ENCODE measurements around the gene RAD51B.

Gene RAD51B

DNA sequence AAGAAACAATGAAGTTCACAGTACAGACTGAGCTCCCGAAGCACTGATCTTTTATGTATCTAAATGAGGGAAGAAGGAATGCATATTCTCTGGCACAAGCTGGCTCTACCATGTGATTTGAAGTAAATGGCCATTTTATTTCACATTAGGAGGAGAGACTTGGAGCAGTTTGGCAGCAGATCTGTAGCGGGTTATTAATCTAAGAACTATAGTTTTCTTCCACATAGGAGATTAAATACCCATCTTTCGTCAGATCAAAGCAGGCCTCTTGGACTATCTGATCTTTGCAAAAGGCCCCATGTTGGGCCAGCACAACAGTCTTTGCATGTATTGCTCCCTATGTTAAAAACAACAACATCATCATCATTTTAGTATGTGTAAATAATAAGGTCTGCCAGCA is 495.5 kb downstream of the RAD51B start:
- no peak for ATAC-seq

DNA sequence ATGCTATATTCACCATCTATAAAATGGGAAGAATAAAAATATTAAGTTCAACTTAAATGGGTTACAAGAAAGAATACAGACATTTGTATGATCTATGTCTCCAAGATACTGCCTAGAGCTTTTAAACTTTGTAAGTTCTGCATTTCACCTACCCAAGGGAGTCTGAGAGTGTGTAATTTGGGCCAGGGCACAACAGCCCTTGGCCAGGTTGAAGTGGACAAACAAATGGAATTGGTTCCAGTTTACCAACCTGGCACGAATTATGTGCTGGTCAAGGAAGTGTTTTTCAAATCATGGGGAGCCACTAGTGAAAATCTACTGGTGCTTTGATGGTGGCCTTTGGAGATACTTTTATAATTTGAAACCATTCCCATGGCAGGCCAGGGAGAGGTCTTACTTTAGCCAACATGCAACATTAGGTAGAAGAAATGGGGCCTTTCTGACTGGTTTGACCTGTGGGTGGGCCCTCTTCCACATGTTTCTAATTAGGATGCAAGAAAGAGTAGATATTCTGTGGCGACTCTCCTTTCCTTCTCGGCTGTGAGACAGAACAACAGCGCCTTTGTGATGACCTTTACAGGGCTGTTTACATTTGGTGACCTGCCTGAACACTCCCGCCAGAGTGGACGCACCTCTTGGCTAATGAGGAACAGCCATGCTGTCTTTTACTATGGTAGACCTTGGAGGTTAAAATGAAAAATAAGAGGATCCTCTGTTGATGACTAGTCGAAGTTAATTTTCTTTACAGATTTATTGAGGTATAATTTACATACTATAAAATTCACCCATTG is 496.7 kb downstream of the RAD51B start:
- ATAC-seq = no peak

DNA sequence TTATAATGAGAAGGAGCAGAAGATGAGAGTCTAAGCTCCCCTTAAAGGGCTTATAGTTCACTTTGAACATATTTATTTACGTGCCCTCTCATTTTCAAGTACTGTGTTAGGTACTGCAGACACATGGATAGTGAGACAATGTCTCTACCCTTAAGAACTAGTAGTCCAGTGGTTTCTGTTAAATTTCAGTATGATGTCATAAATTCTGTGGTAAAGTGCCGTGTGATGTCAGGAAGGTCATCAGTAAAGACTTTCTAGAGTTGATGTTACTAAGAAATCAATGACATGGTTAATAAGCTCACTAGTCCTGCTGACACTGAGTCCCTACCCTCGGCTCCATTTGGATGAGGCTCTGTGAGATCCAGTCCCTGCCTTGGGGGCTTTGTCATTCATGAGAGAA is 497.7 kb downstream of the RAD51B start:
- no peak for ATAC-seq

DNA sequence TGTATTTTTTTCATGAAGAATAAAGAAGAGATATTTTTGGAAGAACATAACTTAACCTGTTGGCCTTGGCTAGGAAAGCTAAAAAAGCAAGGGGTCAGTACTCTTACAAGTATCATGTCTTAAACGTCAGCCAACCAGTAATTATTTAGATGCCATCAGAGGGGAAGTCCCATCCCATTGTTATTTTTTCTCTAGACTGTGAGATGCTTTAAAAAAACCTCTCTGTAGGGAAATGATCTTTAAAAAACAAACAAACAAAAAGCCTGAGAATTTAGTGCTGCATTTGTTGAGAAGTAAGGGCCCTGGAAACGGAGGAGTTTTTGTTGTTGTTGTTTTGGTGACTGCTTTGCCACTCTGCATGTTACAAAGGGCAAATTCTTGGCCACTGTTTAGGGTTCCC is 499.2 kb downstream of the RAD51B start:
- ATAC-seq = no peak

DNA sequence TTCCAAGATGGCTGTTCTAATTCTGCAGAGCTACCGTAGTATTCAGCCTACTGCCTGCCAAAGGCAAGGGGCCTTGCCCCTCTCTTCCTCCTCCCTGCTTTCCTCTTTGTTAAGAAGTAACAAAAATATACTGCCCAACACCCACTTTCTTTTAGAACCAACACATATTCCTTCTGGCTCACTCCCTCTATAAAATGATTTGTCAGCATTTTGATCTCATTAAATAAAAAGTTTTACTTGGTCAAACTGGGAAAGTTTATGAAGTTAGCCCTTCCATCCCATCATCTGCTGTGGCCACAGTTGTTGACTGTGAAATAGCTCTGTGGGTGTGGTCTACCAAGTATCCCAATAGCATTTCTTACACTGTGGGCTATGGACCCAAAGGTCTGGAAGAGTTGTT is 500.9 kb downstream of the RAD51B start:
- no peak for ATAC-seq

DNA sequence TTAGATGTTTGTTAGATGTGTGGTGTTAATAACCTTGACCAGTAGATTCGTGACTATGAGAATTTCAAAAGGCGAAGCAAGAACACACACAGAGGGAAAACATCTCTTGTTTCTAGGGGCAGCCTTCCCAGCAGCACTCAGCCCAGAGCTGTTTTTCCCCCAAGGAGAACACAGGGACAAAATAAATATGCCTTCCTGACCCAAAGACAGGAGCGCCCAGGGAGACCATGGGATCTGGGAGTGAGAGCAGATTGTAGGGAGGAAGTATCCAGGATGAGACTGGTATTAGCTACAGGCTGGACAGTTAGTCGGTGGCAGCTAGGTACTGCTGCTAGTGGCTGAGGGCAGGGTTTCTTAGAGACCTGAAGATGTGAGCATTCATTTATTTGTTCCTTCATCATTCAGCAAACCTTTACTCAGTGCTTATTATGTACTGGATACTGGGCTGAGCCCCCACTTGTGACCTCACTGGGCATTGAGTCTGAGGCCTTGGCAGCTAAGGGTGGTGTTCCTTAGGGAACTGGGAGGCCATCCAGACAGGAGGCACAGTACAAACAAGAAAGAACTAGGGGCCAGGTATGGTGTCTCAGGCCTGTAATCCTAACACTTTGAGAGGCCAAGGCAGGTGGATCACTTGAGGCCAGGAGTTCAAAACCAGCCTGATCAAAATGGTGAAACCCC is 503.5 kb downstream of the RAD51B start:
- no peak for ATAC-seq

DNA sequence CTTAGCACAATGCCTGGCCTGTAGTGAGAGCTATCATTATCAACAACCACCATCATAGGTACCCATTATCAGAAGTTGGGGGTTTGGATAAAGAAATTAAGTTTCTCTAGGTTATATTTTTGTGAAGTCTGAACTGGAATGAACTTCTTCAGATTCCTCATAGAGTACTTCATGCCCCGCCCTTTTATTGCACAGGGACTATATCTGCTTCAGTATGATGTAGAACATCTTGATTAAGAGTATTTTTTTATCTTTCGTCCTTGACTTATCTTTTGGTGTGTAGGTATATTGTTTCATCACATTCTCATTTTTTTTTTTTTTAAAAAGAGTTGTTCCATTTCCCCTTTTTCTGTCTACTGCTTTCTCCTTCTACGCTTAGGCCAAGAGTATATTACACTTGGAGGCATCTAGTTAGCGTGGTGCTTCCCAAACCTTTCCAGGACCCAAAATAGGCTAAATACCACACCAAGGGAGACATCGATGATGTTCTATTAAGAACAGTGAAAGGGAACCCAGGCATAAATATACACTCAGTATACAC is 505.8 kb downstream of the RAD51B start:
- no peak for ATAC-seq

DNA sequence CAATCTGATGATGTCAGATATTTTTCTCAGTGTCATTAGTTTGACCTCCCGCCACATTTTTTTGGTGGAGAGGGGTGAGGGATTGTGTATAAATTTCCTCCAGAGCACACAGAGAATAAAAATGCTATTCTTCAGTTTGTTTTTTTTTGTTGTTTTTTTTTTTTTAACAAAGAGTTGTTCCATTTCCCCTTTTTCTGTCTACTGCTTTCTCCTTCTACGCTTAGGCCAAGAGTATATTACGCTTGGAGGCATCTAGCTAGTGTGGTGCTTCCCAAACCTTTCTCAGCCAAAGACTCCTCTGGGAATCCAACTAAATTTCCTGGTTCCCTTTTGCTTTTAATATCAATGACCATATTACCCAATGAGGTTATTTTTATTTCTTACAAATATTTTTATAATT is 507.7 kb downstream of the RAD51B start:
- no peak for ATAC-seq

DNA sequence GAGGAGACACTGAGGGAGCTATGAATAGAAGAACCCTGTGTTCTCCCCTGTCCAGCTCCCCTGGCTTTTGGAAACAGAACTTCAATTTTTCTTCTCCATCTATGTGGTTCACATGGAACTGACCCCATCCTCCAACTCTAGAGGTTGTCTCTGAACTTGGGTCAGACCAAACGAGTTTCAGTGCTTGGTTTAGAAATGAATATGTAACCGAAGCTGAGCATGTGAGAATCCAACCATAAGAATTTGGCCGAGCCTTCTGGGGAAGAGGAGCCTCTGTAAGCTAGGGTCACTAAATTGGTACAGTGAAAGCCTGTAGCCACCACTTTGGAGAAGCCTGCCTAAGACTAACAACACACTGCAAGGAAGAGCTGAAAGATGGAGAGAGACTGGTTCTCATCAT is 508.9 kb downstream of the RAD51B start:
- ATAC-seq = no peak

DNA sequence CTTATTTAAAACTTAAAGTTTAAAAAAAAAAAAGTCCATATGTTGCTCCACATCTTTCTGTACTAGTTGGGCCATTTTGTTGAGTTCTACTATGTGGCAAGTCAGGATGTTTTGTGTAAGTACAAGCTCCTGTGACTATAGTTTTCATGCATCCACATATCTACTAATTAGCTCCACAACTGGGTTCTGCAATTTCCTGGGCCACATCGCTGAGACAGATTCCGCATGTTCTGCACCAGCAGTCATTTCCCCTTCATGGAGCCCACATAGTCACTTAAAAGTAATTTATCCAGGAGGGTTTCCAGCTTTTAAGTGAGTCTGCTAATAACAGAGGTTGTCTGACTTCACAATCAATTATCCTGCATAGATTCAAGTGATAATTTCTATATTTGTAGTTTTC is 511.8 kb downstream of the RAD51B start:
- no peak for ATAC-seq

DNA sequence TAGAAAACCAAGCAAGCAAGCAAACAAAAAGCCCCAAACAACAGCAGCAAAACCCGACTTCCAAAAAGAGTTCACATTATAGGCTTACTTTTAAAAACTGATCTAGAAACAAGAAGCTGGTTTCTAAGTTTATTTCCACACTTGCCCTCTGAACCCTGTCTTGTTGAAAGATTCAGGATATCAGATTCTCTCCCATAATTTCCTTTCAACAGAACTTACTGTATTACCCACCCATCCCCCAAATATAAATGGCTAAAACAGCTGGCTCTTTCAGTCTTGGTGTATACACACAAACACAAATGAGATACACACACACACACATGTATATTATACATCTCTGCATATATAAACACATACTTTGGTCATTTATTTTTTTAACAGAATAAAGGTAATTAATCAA is 512.4 kb downstream of the RAD51B start:
- no peak for ATAC-seq

DNA sequence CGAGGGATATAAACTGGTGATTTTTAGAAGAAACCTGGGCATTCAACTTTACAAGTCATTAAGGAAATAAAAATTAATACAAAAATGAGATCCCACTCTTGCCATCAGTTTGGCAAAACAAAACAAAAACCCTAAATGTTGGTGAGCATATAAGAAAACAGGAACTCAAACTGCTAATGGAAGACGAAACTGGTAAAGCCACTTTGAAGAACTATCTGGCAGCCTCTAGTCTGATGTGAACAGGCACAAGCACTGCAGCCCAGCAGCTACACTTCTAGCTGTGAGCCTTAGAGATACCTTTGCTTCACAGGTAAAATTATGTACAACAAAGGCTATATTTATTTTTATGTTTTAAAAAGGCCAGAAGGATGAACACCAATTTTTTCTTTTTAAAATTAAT is 513.7 kb downstream of the RAD51B start:
- ATAC-seq = no peak

DNA sequence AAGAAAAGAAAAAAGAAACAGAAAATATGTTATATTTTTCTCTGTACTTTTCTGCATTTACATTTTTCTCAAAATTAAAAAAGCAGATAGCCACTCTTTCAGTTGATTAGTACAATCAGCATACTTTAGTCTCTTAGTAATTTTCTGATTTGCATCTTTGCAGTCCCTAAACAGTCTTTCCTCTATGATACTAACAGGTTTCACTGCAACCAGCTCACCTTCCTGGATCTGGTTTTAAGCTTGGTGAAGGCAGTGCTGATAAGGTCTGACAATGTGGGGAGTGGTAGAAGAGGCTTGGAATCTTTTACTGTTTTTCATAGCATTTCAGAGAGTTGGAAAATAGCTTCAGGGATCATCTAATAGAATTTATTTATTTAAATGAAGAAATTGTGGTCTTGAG is 515.7 kb downstream of the RAD51B start:
- no peak for ATAC-seq

DNA sequence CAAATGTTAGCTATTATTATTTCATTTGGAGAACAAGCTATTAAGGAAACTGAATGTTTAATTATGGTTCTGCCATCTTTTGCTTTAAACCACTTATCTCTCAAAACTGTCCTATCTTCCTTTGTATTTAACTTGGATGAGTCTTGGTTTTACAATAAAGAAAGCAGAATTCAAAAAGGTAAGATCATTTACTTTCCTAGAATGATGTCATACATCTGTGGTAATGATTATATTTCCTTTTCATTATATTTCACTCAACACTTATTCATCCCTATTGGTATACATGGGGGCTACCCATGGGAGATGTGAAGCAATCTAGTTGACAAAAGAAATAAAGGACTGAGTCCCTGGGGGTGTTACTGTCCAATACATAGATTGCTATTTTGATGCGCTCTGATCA is 516.6 kb downstream of the RAD51B start:
- no peak for ATAC-seq

DNA sequence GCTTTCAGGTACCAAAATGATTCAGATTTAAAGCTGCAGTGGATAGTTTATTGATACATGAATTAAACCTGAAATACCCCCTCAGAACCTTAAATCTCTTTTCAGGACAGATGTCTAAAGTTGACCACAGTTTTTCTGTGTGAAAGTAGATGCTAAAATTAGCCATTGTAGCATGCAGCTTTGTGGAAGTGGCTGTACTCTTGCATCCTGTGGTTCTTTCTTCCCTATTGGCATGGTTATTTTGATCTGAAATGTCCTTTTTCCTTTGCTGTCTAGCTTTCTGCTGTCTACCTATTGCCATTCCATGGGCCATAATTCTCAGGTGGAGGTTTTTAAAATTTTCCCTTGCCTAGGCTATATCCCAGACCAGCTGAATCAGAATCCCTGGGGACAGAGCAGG is 517.7 kb downstream of the RAD51B start:
- ATAC-seq = no peak

DNA sequence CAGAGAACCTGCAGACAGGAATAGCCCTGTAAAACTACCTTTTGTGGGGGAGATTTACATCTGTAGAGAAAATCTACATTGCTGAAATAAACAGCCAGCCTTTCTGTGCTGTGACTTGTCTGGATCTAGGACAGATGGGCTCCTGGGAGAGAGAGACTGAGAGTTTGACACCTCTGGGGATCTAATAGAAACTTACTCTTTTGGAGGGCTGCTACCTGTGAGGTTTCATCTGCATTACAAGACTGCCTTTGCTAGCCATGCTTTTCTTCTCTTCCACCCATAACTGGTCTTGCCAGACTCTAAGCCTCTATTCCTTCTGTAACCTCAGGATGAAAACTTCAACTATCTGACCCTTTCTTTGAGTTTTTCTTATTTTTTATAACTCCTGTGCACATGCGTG is 520.7 kb downstream of the RAD51B start:
- no peak for ATAC-seq

DNA sequence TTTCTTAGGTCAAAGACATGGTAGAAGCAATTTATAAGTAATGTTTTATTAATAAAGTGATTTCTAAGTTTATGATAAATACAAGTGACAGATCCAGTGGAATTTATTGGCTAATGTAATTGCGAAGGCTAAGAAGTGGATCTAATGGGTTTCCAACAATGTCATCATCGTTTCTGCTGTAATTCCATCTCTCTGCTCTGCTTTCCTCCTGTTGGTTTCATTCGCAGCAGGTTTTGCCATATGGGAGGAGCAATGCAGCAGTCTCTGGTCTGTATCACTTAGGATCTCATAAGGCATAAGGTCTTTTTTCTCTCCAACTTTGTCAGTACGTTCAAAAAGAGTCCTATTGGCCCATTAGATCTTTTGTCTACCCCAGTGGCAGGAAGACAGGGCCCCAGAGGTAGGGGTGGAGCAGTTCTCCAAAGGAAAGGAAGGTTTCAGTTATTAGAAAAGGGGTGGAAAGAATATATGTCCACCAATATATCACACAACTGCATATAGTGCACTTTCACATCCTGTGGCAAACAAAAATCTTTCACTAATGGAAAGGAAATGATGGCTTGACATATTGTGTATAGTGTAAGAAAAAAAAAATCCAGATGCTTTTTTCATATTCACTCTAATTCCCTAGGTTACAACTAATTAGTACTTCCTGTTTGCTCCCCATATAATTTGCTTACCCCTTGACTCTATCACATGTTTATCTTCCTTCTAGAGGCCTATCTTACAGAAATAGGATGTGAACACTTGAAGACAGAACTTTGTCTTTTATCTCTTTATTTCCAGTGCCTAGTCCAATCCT is 522.0 kb downstream of the RAD51B start:
- no peak for ATAC-seq

DNA sequence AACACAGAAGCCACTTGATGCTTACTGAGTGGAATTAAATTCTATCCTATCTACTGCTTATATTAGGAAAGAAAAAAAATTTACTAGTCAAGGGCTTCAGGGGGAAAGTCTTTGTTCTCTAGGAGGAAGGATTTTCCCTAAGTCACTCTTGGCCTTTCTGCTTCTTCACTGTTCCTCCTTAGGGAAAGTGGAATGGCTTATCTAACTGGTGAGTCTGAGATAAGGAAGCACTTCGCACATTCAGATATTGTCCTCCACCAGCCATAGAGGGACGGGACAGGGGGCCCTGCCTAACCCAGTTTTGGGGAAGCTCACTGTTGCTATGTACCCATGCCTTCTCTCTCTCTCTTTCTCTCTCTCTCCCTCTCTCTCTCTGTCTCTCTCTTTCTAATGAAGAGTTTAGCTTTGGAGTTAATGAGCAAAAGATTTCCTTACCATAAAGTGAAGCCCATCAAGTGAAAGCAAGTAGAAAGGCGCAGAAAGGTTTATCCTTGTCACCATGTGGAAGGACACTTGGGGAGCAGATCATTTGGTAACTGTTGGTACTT is 522.7 kb downstream of the RAD51B start:
- no peak for ATAC-seq

DNA sequence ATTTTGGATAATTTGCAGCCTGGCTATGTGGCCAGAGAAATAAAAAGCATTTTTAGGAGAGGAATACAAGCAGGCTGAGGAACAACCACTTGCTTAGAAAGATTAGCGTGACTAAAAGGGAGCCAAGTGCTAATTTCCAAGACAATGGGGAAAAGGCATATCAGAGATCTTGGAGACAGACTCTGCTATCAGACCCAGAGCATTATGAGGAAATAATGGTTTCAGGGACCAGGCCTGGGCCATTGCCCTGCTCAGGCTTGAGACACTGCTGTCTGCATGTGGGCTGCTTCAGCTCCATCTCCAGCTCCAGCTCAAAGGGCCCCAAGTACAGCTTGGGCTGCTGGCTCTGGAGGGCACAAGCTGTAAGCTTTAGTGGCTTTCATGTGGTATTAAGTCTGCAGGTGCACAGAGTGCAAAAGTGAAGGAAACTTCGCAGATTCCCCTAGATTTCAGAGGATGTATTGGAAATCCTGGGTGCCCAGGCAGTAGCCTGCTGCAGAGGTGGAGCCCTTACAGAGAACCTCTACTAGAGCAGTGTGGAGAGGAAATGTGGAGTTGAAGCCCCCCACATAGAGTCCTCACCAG is 524.0 kb downstream of the RAD51B start:
- no peak for ATAC-seq

DNA sequence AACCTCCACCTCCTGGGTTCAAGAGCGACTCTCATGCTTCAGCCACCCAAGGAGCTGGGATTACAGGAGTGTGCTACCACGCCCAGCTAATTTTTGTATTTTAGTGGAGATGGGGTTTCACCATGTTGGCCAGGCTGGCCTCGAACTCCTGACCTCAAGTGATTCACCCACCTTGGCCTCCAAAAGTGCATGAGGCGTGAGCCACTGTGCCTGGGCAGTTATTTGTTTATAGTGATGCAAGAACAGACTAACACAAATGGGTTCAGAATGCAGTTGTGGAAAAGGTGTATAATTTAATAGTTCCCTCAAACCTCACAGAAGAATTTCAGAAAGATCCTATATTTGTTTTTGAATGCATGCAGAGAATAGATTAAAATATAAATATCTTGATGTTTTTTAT is 526.2 kb downstream of the RAD51B start:
- no peak for ATAC-seq

DNA sequence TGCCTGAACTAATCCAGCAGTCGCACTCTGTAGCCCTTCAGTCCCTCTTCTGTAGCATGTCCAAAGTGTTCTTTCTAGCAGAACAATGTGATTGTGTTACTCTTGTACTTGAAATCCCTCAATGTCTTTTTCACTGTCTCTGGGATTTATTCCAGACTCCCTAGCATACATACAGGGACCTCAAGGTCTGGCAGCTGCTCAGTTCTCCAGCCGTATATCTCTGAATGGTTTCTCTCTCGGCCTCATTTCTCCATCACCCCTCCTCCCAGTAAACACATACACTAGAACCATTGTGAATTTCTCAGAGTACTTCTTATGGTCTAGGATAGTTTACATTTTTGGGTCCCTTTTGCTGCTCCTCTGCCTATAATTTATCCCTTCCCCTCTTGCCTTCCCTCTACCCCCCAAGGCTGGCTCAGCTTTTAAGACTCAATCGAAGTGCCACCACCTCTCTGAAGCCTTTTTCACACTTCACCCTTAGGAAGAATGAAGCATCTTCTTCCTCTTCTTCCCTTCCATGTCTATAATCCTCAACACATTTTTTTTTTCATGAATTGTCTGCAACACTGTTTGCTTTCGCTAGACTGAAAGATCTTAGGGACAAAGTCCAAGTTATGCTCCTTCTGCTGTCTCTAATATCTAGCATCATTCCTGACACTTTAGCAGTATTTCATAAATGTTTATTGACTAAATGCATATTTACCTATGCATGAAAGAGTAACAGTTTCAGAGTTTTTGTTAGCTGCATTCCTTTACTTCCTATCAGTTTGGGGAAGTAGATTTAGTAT is 527.2 kb downstream of the RAD51B start:
- ATAC-seq = no peak

Data from activated CD4-positive, CD25-positive, alpha-beta regulatory T cell treated with anti-CD3 and anti-CD28 coated beads, Interleukin-2, amount 50 U/mL, for 24 hours (primary cell).